HepG2 (cell line): ENCODE data around the gene ZBTB46. TPM values are rescaled to one million over a fixed set of nuclear protein-coding genes. Genes with fewer than 3 reads are reported as not detected.
A peak's percentile ranks its signal among the peaks of the same experiment; 100 is the strongest.

ENCODE experiments used
- ATAC-seq: fragments of 200-7000 bp; cut with Tn5 transposase; 3 replicates; pipeline ENCODE4 v1.9.1; 2020; ENCODE audit warnings: mild to moderate bottlenecking, moderate library complexity
- BruUV-seq: library from RNA; stranded (reverse); fragments of 400-500 nt; replicated peaks from 2 replicates; lab custom pipeline; 2021; lab: Mats Ljungman, UMichigan
- CTCF ChIA-PET: fragments of 300-600 bp; formaldehyde crosslinking; extraction: SDS; loops from one replicate; lab custom pipeline; 2021; ENCODE audit warnings: low total read pairs, inconsistent platforms, low intra/inter-chr PET ratio; lab: Yijun Ruan, JAX
- POLR2A ChIA-PET: fragments of 350-600 bp; sonication (Branson Sonifier 250); formaldehyde crosslinking; loops from one replicate; lab custom pipeline; 2020; ENCODE audit warnings: antibody characterized with exemption, inconsistent platforms; lab: Yijun Ruan, JAX
- DNase-seq: peaks from one replicate; pipeline ENCODE4 v3.0.0-alpha.2; 2015; ENCODE audit warnings: low spot score
- FAIRE-seq: peaks from 3 replicates; lab custom pipeline; 2011; peaks lifted over from hg19 to GRCh38; lab: Jason Lieb, UNC
- H2AFZ ChIP-seq: one replicate; pipeline ENCODE4 v1.6.1; 2011; ENCODE audit warnings: low read length, inconsistent platforms
- H3K27ac ChIP-seq: fragments of 300-600 bp; 3 replicates; pipeline ENCODE4 v1.8.0; 2011; ENCODE audit warnings: mixed run types, mild to moderate bottlenecking, mixed read lengths, low read length, inconsistent platforms; ENCODE audit not compliant: insufficient read depth; ENCODE audit errors: extremely low read length
- H3K27me3 ChIP-seq, 2 experiments: fragments of 200-600 bp in 1 of 2; 2 replicates in 1 of 2; 3 replicates in 1 of 2; pipeline versions ENCODE4 v1.6.0 to v1.8.0; 2011; ENCODE audit warnings: low read length in 2 of 2, mild to moderate bottlenecking in 2 of 2, moderate library complexity in 2 of 2, inconsistent platforms in 1 of 2; ENCODE audit not compliant: insufficient read depth in 2 of 2, control insufficient read depth in 1 of 2
- H3K36me3 ChIP-seq, 2 experiments: fragments of 200-600 bp in 1 of 2; replicated peaks in 1 of 2; 2 replicates in 1 of 2; 3 replicates in 1 of 2; pipeline versions ENCODE4 v1.5.1 to v1.8.0; 2011; ENCODE audit warnings: low read length in 2 of 2, inconsistent platforms in 1 of 2; ENCODE audit not compliant: insufficient read depth in 2 of 2, control insufficient read depth in 1 of 2
- H3K4me1 ChIP-seq: 2 replicates; pipeline ENCODE4 v1.5.1; 2012; ENCODE audit warnings: low read length, inconsistent platforms; ENCODE audit not compliant: insufficient read depth
- H3K4me2 ChIP-seq: 2 replicates; pipeline ENCODE4 v1.6.0; 2011; ENCODE audit warnings: low read depth, low read length, inconsistent platforms
- H3K4me3 ChIP-seq, 3 experiments: fragments of 200-600 bp in 1 of 3; sonication (generic), shearing (Covaris generic) in 1 of 3; replicated peaks in 1 of 3; 2 replicates each; pipeline ENCODE4 v1.5.1; 2011 to 2016; ENCODE audit warnings: low read length in 3 of 3, inconsistent platforms in 2 of 3, low read depth in 2 of 3, mild to moderate bottlenecking in 2 of 3, control low read depth in 1 of 3, mixed read lengths in 1 of 3; ENCODE audit not compliant: insufficient read depth in 1 of 3
- H3K79me2 ChIP-seq: one replicate; pipeline ENCODE4 v1.6.1; 2011; ENCODE audit warnings: low read length, inconsistent platforms; ENCODE audit not compliant: insufficient read depth
- H3K9ac ChIP-seq: 2 replicates; pipeline ENCODE4 v1.6.0; 2011; ENCODE audit warnings: mild to moderate bottlenecking, low read depth, low read length, inconsistent platforms; ENCODE audit not compliant: insufficient read depth
- H3K9me3 ChIP-seq: 2 replicates; pipeline ENCODE4 v1.5.1; 2012; ENCODE audit warnings: mild to moderate bottlenecking, low read length
- H4K20me1 ChIP-seq: 2 replicates; pipeline ENCODE4 v1.6.0; 2011; ENCODE audit warnings: inconsistent platforms, mild to moderate bottlenecking, low read length, moderate library complexity; ENCODE audit not compliant: insufficient read depth
- AGO2 ChIP-seq: fragments of 200-400 bp; formaldehyde crosslinking; optimal IDR thresholded peaks from 2 replicates; pipeline ENCODE3; 2017; ENCODE audit warnings: mild to moderate bottlenecking, low read depth, low read length, moderate library complexity
- RBFOX2 ChIP-seq: fragments of 200-400 bp; formaldehyde crosslinking; IDR thresholded peaks from 2 replicates; pipeline ENCODE4 v1.6.1; 2017; ENCODE audit warnings: low read depth, mild to moderate bottlenecking, low read length
- SNAPC4 ChIP-seq: sonication (generic); formaldehyde crosslinking; IDR thresholded peaks from 2 replicates; pipeline ENCODE4 v1.4.0; 2020; ENCODE audit warnings: mild to moderate bottlenecking, missing genetic modification reagents
- TCF7L2 ChIP-seq: IDR thresholded peaks from 2 replicates; pipeline ENCODE4 v1.6.1; 2011; ENCODE audit warnings: mild to moderate bottlenecking, low read depth, low read length, moderate library complexity
- ZNF44 ChIP-seq: sonication (generic); formaldehyde crosslinking; IDR thresholded peaks from 2 replicates; pipeline ENCODE4 v1.5.1; 2020; ENCODE audit warnings: mild to moderate bottlenecking, missing genetic modification reagents
- ZNF501 ChIP-seq: sonication (generic); formaldehyde crosslinking; IDR thresholded peaks from 2 replicates; pipeline ENCODE4 v1.5.1; 2020; ENCODE audit warnings: mild to moderate bottlenecking, moderate library complexity, missing genetic modification reagents
- ZNF563 ChIP-seq: sonication (generic); formaldehyde crosslinking; IDR thresholded peaks from 2 replicates; pipeline ENCODE4 v1.8.0; 2022; ENCODE audit warnings: mild to moderate bottlenecking, moderate library complexity, missing genetic modification reagents
- ZNF614 ChIP-seq: IDR thresholded peaks from 2 replicates; pipeline ENCODE4 v1.6.1; 2018; ENCODE audit warnings: missing biosample characterization, missing genetic modification reagents, inconsistent platforms, borderline replicate concordance
- WGBS: methylation state at CpG from one replicate; pipeline ENCODE4 v1.1.6; 2017; ENCODE audit warnings: low lambda C conversion rate; 5-methylcytosine and 5-hydroxymethylcytosine counted together
- in situ Hi-C: cut with HindIII; loops from 2 replicates; pipeline ENCODE4 v1.10.0; 2017; ENCODE audit warnings: low pct_unique_long_range_greater_than_20kb; ENCODE audit not compliant: extremely low pct_ligation_motif_present
- intact Hi-C: fragments of 100-400 bp; cut with micrococcal nuclease; formaldehyde crosslinking; loops from one replicate; pipeline ENCODE4 v1.10.0; 2022; ENCODE audit not compliant: unreplicated experiment
- polyA plus RNA-seq, 8 experiments: library from polyadenylated mRNA; depleted of rRNA in 3 of 8; stranded (reverse) in 7 of 8; unstranded in 1 of 8; fragments of >200 nt; fragmentation: Illumina TruSeq in 4 of 8; extraction: Trizol in 4 of 8; gene quantifications; 2 replicates each; pipeline versions ENCODE4 v1.2.1 to v1.2.3, GENCODE V29; 2011 to 2016; ENCODE audit warnings: low read depth in 4 of 8, missing spikeins in 1 of 8, mixed read lengths in 1 of 8; ENCODE audit not compliant: insufficient read depth in 1 of 8
- total RNA-seq, 5 experiments: library from RNA; depleted of rRNA; stranded (reverse); fragments of >200 nt; fragmentation: Illumina TruSeq; extraction: Trizol; gene quantifications; 2 replicates each; pipeline ENCODE4 v1.2.3, GENCODE V29; 2016; ENCODE audit warnings: low read depth in 1 of 5
- TF ChIP-seq, protein P1 (sequence below): IDR thresholded peaks from 2 replicates; pipeline ENCODE4 v1.6.1; 2012; ENCODE audit warnings: low read length, improper control_type of control experiment
- TF ChIP-seq, protein P2 (sequence below): sonication (generic); formaldehyde crosslinking; IDR thresholded peaks from 2 replicates; pipeline ENCODE4; 2020; ENCODE audit warnings: missing genetic modification reagents, mild to moderate bottlenecking, borderline replicate concordance

The ZBTB46 gene
- total and polyA plus RNA-seq, 2 of the 13 experiments (the other 11 are each of a cell fraction or from before 2014, with no cell fraction given) = 1.6 to 13.5 TPM

- TF ChIP-seq ZNF44 (CRISPR knock-in tag) (no peak), SNAPC4 (CRISPR knock-in tag) (no peak), ZNF614 (CRISPR knock-in tag) (no peak), AGO2 (peak; percentile 38)
Measured at GRCh38 chr20:63792866-63793265, 38.2 kb downstream of the ZBTB46 start (continued).

DNA sequence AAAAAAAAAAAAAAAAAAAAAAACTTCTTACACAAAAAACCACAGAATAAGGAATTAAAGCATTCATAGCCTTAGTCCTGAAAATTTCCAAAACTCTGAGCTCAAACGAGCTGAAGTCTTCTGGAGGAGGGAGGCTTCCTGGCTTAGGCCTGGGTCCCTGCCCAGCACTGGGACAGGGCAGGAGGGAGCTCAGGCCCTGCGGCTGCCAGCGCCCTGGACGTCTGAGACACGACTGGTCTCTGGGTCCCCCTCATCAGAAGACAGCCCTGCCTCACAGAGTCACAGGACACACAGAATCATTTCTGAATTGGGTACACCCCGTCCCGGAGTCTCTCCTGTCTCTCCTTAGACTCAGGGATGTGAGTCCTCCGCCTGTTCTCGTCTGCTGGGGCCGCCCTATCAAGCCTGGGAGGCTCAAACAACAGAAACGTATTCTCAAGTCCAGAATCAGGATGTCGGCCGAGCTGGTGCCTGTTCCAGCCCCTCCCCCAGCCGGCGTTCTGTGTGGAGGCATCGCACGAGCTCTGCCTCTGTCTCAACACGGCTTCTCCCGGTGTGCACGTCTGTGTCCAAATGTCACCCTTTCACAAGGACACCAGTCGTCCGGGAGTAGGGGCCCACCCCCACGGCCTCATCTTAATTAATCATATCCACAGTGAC is 39.4 kb downstream of the ZBTB46 start:
- Histone ChIP-seq H3K36me3 (no peaks in the 10 kb centered on the region), H3K79me2 (no peaks in the 10 kb centered on the region), H4K20me1 (no peaks in the 10 kb centered on the region), H3K4me1 (peaks cover 45% of the 10 kb centered on the region), H3K27me3 (no peaks in the 10 kb centered on the region), H3K9me3 (no peaks in the 10 kb centered on the region), H3K9ac (peak overlapping the region; percentile 42; the same call in 1 of the 2 replicates), H3K4me2 (peak overlapping the region; percentile 46), H2AFZ (no peak overlapping the region), H3K27ac (peak overlapping the region; percentile 15), H3K4me3 (peak overlapping the region in 1 of 3 experiments; percentile 43; a peak in 2 of 6 replicates)
- peak; percentile 25 for ATAC-seq
- DNase-seq = no peak
- no peak for FAIRE-seq
- in situ Hi-C loops = no loop called here
- intact Hi-C loops = no loop called here
- POLR2A ChIA-PET = interaction anchor here (0.9 to 1.0 kb wide), 2 partner anchors 56 to 84 kb away, joined by 3 to 4 read pairs; partner anchors contain the start of genes ARFRP1 and ZGPAT
- BruUV-seq = no TSS peak
- CTCF ChIA-PET = no interaction called here
- 52% methylated on average over 22 of the region's 23 CpGs for WGBS
- TF ChIP-seq, protein P1, sequence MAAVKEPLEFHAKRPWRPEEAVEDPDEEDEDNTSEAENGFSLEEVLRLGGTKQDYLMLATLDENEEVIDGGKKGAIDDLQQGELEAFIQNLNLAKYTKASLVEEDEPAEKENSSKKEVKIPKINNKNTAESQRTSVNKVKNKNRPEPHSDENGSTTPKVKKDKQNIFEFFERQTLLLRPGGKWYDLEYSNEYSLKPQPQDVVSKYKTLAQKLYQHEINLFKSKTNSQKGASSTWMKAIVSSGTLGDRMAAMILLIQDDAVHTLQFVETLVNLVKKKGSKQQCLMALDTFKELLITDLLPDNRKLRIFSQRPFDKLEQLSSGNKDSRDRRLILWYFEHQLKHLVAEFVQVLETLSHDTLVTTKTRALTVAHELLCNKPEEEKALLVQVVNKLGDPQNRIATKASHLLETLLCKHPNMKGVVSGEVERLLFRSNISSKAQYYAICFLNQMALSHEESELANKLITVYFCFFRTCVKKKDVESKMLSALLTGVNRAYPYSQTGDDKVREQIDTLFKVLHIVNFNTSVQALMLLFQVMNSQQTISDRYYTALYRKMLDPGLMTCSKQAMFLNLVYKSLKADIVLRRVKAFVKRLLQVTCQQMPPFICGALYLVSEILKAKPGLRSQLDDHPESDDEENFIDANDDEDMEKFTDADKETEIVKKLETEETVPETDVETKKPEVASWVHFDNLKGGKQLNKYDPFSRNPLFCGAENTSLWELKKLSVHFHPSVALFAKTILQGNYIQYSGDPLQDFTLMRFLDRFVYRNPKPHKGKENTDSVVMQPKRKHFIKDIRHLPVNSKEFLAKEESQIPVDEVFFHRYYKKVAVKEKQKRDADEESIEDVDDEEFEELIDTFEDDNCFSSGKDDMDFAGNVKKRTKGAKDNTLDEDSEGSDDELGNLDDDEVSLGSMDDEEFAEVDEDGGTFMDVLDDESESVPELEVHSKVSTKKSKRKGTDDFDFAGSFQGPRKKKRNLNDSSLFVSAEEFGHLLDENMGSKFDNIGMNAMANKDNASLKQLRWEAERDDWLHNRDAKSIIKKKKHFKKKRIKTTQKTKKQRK = no peak
- TF ChIP-seq ZNF563 (CRISPR knock-in tag) (no peak), RBFOX2 (no peak), ZNF501 (0 out of 2 replicates have a peak, but pooled peaks have one; percentile 16), TCF7L2 (no peak), AGO2 (no peak)
- TF ChIP-seq, protein P2, sequence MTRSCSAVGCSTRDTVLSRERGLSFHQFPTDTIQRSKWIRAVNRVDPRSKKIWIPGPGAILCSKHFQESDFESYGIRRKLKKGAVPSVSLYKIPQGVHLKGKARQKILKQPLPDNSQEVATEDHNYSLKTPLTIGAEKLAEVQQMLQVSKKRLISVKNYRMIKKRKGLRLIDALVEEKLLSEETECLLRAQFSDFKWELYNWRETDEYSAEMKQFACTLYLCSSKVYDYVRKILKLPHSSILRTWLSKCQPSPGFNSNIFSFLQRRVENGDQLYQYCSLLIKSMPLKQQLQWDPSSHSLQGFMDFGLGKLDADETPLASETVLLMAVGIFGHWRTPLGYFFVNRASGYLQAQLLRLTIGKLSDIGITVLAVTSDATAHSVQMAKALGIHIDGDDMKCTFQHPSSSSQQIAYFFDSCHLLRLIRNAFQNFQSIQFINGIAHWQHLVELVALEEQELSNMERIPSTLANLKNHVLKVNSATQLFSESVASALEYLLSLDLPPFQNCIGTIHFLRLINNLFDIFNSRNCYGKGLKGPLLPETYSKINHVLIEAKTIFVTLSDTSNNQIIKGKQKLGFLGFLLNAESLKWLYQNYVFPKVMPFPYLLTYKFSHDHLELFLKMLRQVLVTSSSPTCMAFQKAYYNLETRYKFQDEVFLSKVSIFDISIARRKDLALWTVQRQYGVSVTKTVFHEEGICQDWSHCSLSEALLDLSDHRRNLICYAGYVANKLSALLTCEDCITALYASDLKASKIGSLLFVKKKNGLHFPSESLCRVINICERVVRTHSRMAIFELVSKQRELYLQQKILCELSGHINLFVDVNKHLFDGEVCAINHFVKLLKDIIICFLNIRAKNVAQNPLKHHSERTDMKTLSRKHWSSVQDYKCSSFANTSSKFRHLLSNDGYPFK (CRISPR knock-in tag) = no peak
